ENCODE results near the gene TAC3.
"Not testable (repeated sequence)": the region's sequence is repeated elsewhere in the genome, so short reads cannot be mapped to it uniquely, and the experiment has no call there.

Gene TAC3

DNA sequence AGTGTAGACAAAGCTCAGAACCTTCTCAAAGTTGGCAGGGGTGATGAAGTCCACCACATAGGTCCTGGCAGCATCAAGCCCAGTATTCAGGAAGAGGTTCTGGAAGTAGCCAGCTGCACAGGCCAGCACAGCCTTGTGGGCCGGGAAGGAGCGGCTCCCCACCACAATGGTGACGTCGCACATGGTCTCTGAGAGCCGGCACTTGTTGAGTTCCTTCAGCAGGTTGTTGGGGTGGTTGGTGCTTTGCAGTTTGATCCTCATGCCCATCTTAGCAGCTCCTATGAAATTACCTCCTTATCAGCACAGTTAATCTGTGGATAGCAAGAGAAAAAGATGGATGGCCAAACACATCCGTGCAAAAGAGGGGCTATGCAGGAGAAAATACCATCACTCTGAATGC lies 11.7 kb downstream of the TAC3 start:
- no peak for DNase-seq (ENCODE audit: low spot score)

DNA sequence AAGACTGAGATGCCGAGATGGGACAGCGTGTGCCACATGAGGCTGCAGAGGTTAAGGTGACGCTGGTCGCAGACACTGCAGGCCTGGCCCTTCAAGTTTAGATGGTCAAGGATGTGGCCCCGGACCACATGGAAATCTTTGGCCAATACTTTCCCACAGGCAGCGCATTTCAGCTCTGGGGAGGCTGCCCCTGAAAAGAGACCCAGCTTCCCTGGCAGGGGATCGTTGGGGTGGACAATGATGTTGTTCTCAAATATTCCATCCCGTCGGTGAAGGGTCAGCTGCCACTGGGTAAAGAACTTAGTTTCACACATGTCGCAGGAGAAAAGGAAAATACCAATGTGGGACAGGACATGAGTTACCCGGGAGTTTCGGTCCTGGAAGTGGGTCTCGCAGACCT lies 12.9 kb downstream of the TAC3 start:
- no peak for DNase-seq (ENCODE audit: low spot score)

GRCh38 chr12:57001448-57001906 lies 14.9 kb downstream of the TAC3 start:
- DNase-seq (ENCODE audit: low spot score): peak; percentile 93

DNA sequence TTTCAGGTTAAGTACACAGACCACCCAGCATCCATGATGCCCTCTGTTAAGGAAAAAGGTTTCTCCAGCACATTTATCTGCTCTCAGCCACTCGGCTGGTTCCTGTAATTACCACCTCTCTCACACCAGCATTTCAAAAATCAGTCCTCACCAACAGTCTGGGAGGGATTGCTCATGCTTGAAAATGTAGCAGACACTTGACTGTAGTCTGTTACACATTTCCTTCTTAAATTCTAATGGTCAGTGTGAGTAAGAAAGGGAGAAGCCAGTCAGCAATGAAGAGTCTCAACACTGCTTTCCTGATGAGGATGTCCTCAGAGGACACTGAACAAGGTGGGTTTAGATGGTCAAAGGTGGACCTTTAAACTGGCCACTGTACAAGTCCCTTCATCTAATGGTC lies 15.9 kb downstream of the TAC3 start:
- DNase-seq (ENCODE audit: low spot score): no peak

DNA sequence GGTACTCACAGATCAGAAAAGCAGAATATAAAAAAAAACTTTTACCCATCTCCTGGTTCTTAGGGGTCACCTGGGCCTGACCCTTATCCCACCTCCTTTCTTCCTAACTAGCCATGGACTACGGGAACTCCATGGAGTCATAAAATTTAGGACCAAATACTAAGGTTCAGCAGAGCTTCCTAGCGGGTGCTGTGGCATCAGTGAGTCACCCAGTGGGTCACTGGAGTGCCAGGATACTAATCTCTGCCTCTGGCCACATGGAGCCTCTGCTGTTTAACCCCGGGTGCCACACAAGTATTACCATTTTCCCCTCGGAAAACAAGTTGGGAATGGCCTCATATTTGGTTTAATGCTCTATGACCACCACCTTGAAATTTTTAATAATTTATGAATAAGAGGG lies 16.9 kb downstream of the TAC3 start:
- DNase-seq (ENCODE audit: low spot score): no peak

DNA sequence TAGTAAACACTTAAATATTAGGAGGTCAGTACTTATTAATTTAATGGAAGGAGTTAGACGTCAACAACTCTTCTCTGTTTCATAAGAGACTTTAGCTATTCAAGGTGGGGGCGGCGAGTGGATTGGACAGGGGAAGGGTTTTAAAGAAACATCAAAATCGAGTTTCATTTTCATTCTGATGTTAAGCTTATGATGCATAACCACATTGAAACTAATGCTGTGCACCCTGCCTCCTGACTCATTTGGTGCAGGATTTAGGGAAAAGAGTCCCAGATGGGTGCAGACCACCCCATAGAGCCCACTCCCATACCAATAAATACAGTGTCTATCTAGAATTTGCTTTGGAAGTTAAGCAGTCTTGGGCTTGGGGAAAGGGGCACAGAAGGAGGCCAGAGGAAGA lies 17.3 kb downstream of the TAC3 start:
- DNase-seq (ENCODE audit: low spot score): no peak

DNA sequence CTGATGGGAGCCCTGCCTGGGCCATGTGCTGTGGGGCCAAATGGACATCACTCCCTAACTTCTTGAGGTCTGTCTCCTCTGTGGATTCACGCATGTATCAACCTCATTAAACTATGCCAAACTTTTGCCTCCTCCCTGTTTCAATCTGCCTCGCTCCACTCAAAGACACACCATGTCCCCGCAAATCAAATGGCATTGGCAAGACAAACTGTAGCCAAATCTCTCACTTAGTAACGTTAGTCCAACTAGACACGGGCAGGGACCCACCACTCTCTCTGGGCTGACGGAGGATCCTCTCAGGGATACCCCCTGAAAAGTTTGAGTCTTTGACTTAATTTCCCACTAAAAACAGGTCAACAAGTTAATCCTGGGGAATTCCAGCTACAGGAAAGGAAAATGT lies 18.0 kb downstream of the TAC3 start:
- DNase-seq (ENCODE audit: low spot score): no peak

DNA sequence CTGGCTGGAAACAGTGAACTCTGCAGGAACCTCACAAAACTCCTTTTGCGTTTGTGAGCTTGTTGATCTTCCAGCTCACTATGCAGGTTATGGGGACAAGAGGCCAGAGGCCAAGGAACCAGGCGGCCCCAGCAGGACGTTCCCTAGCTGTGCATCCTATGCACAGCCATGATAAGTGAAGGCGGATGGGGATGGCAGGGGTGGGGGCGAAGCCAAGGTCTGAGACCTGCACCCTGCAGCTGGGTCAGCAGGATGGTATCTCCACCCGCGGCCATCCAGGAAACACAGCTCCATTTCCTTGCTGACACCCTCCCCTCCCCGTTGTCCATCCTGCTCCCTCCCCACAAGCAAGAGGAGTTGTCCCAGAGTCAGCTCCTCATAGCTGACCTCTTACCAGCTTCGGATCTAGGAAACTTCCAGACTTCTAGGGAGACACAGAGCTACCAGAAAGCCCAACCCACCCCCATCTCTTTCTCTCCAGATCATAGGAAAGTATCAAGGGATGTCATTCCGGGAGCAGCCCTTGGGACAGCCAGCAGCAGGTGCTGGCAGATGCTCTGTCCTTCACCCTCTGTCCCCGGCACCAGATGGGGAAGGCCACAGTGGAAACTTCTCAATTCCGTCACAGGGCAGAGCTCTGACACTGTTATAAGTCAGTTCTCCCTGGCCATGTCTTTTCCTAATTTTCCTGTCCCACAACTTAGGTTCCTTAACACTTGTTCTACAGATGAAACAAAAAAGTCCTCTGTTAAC lies 19.4 kb downstream of the TAC3 start:
- DNase-seq (ENCODE audit: low spot score): no peak

DNA sequence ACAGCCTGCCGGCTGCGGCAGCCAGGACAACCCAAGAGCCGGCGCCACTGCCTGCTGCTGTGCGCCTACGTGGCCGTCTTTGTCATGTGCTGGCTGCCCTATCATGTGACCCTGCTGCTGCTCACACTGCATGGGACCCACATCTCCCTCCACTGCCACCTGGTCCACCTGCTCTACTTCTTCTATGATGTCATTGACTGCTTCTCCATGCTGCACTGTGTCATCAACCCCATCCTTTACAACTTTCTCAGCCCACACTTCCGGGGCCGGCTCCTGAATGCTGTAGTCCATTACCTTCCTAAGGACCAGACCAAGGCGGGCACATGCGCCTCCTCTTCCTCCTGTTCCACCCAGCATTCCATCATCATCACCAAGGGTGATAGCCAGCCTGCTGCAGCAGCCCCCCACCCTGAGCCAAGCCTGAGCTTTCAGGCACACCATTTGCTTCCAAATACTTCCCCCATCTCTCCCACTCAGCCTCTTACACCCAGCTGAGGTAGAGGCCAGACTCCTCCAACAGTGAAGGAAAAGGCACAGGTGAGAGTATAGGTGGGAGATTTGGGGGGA lies 20.3 kb downstream of the TAC3 start:
- no peak for DNase-seq (ENCODE audit: low spot score)

DNA sequence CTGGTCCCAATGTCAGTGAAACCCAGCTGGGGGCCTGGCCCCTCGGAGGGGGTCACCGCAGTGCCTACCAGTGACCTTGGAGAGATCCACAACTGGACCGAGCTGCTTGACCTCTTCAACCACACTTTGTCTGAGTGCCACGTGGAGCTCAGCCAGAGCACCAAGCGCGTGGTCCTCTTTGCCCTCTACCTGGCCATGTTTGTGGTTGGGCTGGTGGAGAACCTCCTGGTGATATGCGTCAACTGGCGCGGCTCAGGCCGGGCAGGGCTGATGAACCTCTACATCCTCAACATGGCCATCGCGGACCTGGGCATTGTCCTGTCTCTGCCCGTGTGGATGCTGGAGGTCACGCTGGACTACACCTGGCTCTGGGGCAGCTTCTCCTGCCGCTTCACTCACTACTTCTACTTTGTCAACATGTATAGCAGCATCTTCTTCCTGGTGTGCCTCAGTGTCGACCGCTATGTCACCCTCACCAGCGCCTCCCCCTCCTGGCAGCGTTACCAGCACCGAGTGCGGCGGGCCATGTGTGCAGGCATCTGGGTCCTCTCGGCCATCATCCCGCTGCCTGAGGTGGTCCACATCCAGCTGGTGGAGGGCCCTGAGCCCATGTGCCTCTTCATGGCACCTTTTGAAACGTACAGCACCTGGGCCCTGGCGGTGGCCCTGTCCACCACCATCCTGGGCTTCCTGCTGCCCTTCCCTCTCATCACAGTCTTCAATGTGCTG lies 21.0 kb downstream of the TAC3 start:
- DNase-seq (ENCODE audit: low spot score): no peak

DNA sequence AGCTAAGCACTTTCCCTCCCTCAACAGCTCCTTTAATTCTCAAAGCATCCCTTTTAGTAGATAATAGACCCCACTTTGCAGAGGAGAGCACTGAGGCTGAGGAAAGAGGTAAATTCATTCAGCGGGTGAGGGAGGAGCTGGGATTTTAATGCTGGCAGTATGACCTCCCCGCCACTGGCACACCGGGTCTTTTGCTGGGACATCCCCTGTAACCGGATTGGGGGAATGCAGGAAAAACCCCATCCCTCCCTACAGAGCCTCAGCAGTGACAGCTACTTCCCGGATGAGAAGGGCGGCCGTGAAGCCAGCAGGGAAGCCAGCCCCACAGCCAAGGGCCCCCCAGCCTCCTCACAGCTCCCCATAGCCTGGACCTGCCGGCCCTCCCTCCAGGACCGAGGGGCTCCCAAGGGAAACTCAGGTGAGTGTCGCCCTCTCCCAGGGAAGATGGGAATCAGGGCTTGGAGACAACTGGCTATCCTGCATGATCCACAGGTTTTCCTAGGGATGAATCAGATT lies 22.0 kb downstream of the TAC3 start:
- DNase-seq (ENCODE audit: low spot score): no peak

DNA sequence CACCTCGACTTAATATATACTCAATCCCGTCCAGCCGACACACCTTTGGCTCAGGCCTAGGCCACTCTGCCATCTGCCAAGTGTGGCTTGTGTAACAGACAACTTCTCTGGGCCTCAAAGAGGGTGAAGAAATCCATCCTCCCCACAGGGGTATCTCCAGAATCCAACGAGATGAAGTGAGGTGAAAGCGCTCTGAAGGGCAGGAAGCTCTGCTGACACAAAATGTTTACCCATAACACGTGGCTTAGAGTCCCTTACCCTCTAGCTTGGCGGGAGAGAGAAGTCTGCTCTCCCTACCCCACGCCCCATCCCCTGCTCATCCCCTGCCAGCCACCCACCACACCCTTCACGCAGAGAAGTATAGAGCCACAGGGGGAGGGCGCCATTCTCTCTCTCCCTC lies 23.0 kb downstream of the TAC3 start:
- no peak for DNase-seq (ENCODE audit: low spot score)

- no peak for DNase-seq (ENCODE audit: low spot score)
Measured at GRCh38 chr12:56991319-56992246, 24.7 kb downstream of the TAC3 start.

DNA sequence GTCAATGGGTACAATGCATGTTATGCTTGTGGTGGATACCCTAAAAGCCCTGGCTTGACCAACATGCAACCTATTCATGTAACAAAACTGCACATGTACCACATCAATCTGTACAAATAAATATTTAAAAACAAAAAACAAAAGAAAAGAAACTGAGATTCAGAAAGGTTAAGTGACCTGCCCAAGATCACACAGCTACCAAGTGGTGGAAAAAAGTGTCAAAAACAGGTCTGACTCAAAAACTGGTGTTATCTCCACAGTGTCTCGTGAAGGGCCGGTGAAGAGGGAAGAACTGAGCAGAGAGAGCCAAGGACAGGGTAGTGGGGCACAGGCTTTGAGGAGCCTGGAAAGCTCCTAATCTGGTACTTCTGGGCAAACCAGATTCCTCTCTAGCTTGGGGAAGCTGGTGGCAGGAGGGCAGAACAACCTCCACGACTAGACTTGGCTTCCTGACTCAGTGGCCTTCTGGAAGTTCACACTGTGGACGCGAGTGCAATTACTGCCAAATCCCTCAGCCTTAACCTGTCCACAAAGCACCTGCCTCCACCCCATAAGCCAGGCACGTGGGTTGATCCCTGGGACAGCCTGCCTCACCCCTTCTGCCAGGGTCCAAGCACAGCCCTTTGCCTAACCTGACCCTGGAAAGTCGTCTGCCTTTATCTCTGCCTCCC lies 25.5 kb downstream of the TAC3 start:
- no peak for DNase-seq (ENCODE audit: low spot score)

GRCh38 chr12:56989861-56990610 lies 26.3 kb downstream of the TAC3 start:
- DNase-seq (ENCODE audit: low spot score): no peak

- DNase-seq (ENCODE audit: low spot score): no peak
Measured at GRCh38 chr12:56988207-56988739, 28.1 kb downstream of the TAC3 start.

- peak; percentile 91 for DNase-seq (ENCODE audit: low spot score)
Measured at GRCh38 chr12:56987551-56988053, 28.7 kb downstream of the TAC3 start.

DNA sequence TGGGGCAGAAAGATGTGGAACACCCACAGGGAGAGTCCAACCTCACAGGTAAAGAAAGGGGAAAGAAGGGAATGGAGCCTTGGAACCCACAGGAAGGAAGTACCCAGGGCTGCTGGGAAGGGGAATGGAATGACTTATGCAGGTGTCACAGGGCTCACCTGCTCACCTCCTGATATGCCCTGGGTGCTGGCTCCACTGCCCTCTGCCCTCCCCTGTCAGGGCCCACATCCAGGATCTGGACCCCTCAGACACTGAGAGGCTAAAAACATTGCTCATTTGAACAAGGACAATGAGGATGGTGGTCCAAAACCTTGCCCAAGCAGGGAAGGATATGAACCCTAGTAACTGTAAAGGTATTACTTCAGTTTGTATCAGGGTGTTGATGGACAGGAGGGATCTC lies 29.3 kb downstream of the TAC3 start:
- no peak for DNase-seq (ENCODE audit: low spot score)

DNA sequence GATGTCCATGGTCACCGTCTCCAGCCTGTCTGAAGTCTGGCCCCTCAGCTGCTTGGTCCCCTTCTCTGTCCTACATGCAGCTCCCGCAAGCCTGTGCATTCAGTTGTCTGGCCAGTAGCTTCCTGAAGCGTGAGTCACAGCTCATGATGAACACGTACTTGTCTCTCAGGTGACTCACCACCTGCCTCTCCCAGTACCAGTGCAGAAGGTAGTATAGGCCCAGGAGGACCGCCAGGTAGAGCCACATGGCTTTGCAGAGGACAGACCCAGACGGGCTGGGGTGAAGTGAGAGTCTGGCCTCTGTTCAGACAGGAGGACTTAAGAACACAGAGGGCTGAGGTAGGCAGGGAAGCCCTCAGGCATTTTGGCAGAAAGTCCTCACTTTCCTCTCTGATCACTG lies 30.6 kb downstream of the TAC3 start:
- not testable (repeated sequence) for DNase-seq (ENCODE audit: low spot score)

DNA sequence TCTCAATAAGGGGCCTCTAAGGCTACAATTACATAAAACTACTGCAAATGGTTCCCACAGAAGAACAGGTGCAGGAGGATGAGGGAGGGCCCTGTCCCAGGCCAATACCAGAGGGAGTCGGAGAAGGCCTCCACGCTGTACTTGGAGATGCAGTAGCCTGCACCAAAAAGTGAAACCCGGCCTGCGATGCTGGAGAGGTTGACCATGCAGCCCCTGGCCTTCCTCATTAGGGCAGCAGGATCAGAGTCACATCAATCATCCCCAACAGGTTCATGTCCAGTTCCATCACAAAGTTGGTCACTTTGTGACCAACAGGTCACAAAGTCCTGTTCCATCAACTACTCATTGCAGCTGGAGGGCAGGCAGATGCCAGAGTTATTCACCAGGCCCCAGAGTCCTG lies 32.9 kb downstream of the TAC3 start:
- DNase-seq (ENCODE audit: low spot score): no peak
